NB4 (cell line): ENCODE results near the gene CDCA7.
A peak's percentile ranks its signal among the peaks of the same experiment; 100 is the strongest.
"Not testable (repeated sequence)": the region's sequence is repeated elsewhere in the genome, so short reads cannot be mapped to it uniquely, and the experiment has no call there.

Experiments used
- DNase-seq: peaks from one replicate; pipeline ENCODE4 v3.0.0; 2010; ENCODE audit warnings: low read depth
- H3K4me3 ChIP-seq: one replicate; pipeline ENCODE4 v1.5.1; 2011; ENCODE audit warnings: mild to moderate bottlenecking, low read depth, low read length, moderate library complexity
- CTCF ChIP-seq: IDR thresholded peaks from one replicate; pipeline ENCODE4 v1.5.1; 2012; ENCODE audit warnings: low read depth, low read length
- MYC ChIP-seq: IDR thresholded peaks from 2 replicates; pipeline ENCODE4 v1.6.1; 2011; ENCODE audit warnings: low read depth, low read length
- POLR2A ChIP-seq: IDR thresholded peaks from 2 replicates; pipeline ENCODE4 v1.6.1; 2011; ENCODE audit warnings: mild to moderate bottlenecking; ENCODE audit not compliant: insufficient read length; ENCODE audit errors: extremely low read depth
- TF ChIP-seq, protein P1 (sequence below): IDR thresholded peaks from 2 replicates; pipeline ENCODE4 v1.6.1; 2011; ENCODE audit warnings: low read depth, low read length

CDCA7 gene

GRCh38 chr2:173354582-173355131, at the start of gene CDCA7:
TSS of gene CDCA7 (plus strand) at chr2:173354872. CDS start at chr2:173354964, 92 bp downstream.
- H3K4me3 ChIP-seq, result peak within 1 kb of the TSS; percentile 85
- DNase-seq, result peak; percentile 91
- TF ChIP-seq CTCF, result no peak
- TF ChIP-seq, protein P1, sequence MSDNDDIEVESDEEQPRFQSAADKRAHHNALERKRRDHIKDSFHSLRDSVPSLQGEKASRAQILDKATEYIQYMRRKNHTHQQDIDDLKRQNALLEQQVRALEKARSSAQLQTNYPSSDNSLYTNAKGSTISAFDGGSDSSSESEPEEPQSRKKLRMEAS, result no peak; the same call in 1 of the 2 replicates
- peak; percentile 56 for TF ChIP-seq MYC
- peak; percentile 81 for TF ChIP-seq POLR2A

- DNase-seq, result no peak
- H3K4me3 ChIP-seq, result no peak overlapping the region
- TF ChIP-seq POLR2A (no peak), CTCF (no peak), MYC (no peak)
- TF ChIP-seq, protein P1, result no peak
Observed at GRCh38 chr2:173305303-173305702, 49.4 kb upstream of the CDCA7 start.

DNA sequence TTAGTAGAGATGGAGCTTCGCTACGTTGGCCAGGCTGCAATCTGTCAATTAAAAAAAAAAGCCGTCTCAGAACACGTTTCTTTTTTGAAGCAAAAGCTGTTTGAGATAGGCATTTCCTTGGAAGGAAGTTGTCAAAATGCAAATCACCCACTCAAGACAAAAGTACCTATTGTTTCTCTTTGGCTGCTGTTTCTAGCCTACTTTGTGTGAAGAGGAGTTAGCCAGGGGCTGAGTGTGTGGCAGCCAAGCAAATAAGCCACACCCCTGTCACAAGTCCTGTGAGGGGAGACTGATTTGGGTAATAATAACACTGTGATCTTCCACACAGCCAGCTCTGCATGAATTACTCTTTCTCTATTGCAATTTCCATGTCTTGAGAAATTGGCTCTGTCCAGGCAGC, 47.4 kb upstream of the CDCA7 start:
- H3K4me3 ChIP-seq, result no peak overlapping the region
- TF ChIP-seq POLR2A (no peak), CTCF (no peak), MYC (no peak)
- TF ChIP-seq, protein P1, result no peak
- DNase-seq, result no peak

GRCh38 chr2:173309370-173309769, 45.3 kb upstream of the CDCA7 start:
- not testable (repeated sequence) for DNase-seq, H3K4me3 ChIP-seq

GRCh38 chr2:173311844-173312606, 42.6 kb upstream of the CDCA7 start:
- H3K4me3 ChIP-seq, result no peak overlapping the region

GRCh38 chr2:173323371-173323770, 31.3 kb upstream of the CDCA7 start:
- TF ChIP-seq, protein P1, result no peak
- TF ChIP-seq POLR2A (no peak), CTCF (no peak), MYC (no peak)
- H3K4me3 ChIP-seq, result no peak overlapping the region
- DNase-seq, result no peak

More at GRCh38 chr2:173311844-173312606, 42.6 kb upstream of the CDCA7 start:
- no peak for DNase-seq
- no peak for TF ChIP-seq MYC

DNA sequence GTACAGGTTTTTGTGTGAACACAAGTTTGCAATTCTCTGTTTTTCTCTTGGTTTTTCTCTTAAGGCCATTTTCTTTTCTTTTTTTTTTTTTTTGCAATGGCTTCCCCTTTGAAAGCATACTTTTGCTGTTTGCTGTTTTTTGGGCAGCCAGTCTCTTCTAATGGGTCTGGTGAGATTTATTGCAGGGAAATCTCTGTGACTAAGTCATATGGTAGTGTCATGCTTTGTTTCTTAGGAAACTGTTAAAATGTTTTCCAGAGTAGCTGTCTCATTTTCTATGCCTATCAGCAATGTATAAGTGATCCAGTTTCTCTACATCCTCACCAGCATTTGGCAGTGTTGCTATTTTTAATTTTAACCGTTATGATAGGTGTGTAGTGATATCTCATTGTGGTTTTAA, 27.9 kb upstream of the CDCA7 start:
- TF ChIP-seq POLR2A, result no peak
- no peak for TF ChIP-seq CTCF
- TF ChIP-seq MYC, result no peak
- TF ChIP-seq, protein P1, result no peak
- DNase-seq, result no peak
- H3K4me3 ChIP-seq, result no peak overlapping the region
